Transverse colon (tissue), 4 donors: ENCODE data around the gene IL16. TPM values are rescaled to one million over a fixed set of nuclear protein-coding genes. Genes with fewer than 3 reads are reported as not detected.

ENCODE experiments used
- DNase-seq: peaks from one replicate; pipeline ENCODE4 v3.0.0-alpha.2; 2019
- H3K27ac ChIP-seq, 4 donors: fragments of 200-600 bp; sonication (generic); 2 replicates each; pipeline ENCODE4 v1.5.1; 2016 to 2018; ENCODE audit warnings: inconsistent platforms in 4 of 4
- H3K27me3 ChIP-seq: fragments of 200-600 bp; sonication (generic); 2 replicates; pipeline ENCODE4 v1.5.1; 2017; ENCODE audit warnings: inconsistent platforms
- H3K36me3 ChIP-seq, 4 donors: fragments of 200-600 bp; sonication (generic); 2 replicates each; pipeline ENCODE4 v1.5.1; 2017 to 2019; ENCODE audit warnings: inconsistent platforms in 4 of 4
- H3K4me1 ChIP-seq, 4 donors: fragments of 200-600 bp; sonication (generic); 2 replicates each; pipeline ENCODE4 v1.5.1; 2017 to 2020; ENCODE audit warnings: inconsistent platforms in 4 of 4
- H3K4me3 ChIP-seq, 4 donors: fragments of 200-600 bp; sonication (generic); 1 replicate in 1 of 4; 2 replicates in 3 of 4; pipeline versions ENCODE4 v1.5.1 to v1.6.1; 2017 to 2019; ENCODE audit warnings: inconsistent platforms in 4 of 4
- H3K9me3 ChIP-seq, 2 donors: fragments of 200-600 bp; sonication (generic); 2 replicates each; pipeline ENCODE4 v1.5.1; 2017 to 2019; ENCODE audit warnings: inconsistent platforms in 2 of 2
- CTCF ChIP-seq, 5 experiments: fragments of 200-600 bp in 3 of 5; fragments of 450-650 bp in 2 of 5; sonication (generic) in 3 of 5; IDR thresholded peaks; 1 replicate in 2 of 5; 2 replicates in 3 of 5; pipeline ENCODE4 v1.5.1; 2016 to 2017; ENCODE audit warnings: antibody characterized with exemption in 5 of 5, inconsistent platforms in 3 of 5, mild to moderate bottlenecking in 2 of 5, moderate library complexity in 1 of 5
- EP300 ChIP-seq: sonication (generic); formaldehyde crosslinking; IDR thresholded peaks from one replicate; pipeline ENCODE4 v1.6.1; 2017; ENCODE audit warnings: antibody characterized with exemption, low read depth
- POLR2A ChIP-seq: fragments of 450-650 bp; IDR thresholded peaks from one replicate; pipeline ENCODE4 v1.6.1; 2016; ENCODE audit warnings: antibody characterized with exemption, mild to moderate bottlenecking, moderate library complexity
- POLR2AphosphoS5 ChIP-seq, 3 donors: sonication (generic); formaldehyde crosslinking; IDR thresholded peaks; one replicate each; pipeline ENCODE4 v1.6.1; 2016; ENCODE audit warnings: antibody characterized with exemption in 3 of 3
- WGBS, 2 donors: methylation state at CpG; one replicate each; pipeline ENCODE4 v1.1.5; 2018; ENCODE audit warnings: low coverage in 1 of 2; 5-methylcytosine and 5-hydroxymethylcytosine counted together
- in situ Hi-C, 4 donors: fragments of 200-750 bp; cut with MboI; loops; one replicate each; pipeline versions ENCODE4 v1.15.0 to v1.15.1; 2017; ENCODE audit warnings: low sequenced_read_pairs in 3 of 4, low pct_ligation_motif_present in 1 of 4, low pct_unique_long_range_greater_than_20kb in 1 of 4
- intact Hi-C: fragments of 100-400 bp; cut with DNase I; formaldehyde crosslinking; loops from one replicate; pipeline ENCODE4 v1.15.1; 2023; ENCODE audit warnings: low total_unique reads
- total RNA-seq, 4 donors: library from RNA; depleted of rRNA; stranded (reverse); fragments of >200 nt; gene quantifications; one replicate each; pipeline ENCODE4 v1.1.0, GENCODE V29; 2016

IL16 gene
- total RNA-seq, 4 donors from 2014 or later = 5.2 to 40.0 (median 22.3) TPM

DNA sequence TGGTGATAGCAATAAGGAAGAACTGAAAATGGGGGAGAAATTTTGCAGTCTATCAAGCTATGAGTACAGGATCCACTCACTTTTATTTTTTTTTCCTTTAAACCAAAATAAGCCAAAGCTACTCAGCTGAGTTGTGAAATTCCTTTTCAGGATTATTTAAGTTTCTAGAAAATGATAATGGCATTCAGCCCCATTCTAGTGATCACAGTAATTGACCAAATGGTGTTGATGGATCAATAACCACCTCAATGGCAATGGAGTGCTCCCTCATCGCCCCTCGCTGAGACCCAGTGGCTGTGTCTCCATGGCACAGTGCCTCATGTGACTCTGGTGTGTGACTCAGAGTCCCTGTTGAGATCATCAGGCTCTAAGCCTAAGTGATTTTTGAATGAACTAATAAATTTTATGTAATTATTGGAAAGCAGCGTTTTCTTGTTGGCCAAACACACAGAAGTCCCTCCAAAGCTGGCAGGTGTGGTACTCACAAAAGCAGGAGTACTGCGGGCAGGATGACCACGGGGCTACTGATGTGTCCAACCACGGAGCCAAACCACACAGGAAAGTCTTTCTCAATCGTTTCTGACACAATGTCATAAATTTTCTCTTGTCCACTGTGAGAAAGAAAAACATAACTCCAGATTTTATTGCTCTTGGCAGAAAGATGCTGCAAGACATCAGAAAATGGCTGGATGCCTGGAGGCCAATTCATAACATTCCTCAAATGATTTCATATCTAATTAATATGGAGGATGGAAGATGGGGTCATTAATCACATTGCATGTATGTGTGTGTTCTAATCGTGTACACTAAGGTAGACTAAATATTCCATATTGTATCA, 141.7 kb downstream of the IL16 start:
- Histone ChIP-seq H3K9me3 (no peaks in the 10 kb centered on the region), H3K4me3 (no peak overlapping the region), H3K4me1 (peaks cover 0 to 18% (median 7%) of the 10 kb centered on the region in 4 donors), H3K27ac (peak overlapping the region in 3 of 4 donors; percentile 10 to 22 (median 20)), H3K36me3 (no peaks in the 10 kb centered on the region), H3K27me3 (no peaks in the 10 kb centered on the region)
- 28 to 33% methylated on average over 2 to 8 of the region's 8 CpGs for WGBS, 2 donors
- in situ Hi-C loops = loop anchor here in 1 of 4 donors (5.0 kb wide), 1 partner anchor 61 kb away; no protein-coding TSS in a partner anchor
- DNase-seq = no peak
- TF ChIP-seq CTCF (IDR thresholded peaks at IDR 0.05) (no peak), POLR2AphosphoS5 (IDR thresholded peaks at IDR 0.05) (peak; percentile 10 to 81 (median 68)), POLR2A (no peak), EP300 (no peak)
- intact Hi-C loops = no loop called here

GRCh38 chr15:81339321-81339720, 142.6 kb downstream of the IL16 start:
- intact Hi-C loops (no loop called here), in situ Hi-C loops (loop anchor here in 1 of 4 donors (5.0 kb wide), 1 partner anchor 62 kb away; no protein-coding TSS in a partner anchor)
- no peak for DNase-seq
- 69 to 71% methylated on average over 2 to 5 of the region's 5 CpGs for WGBS, 2 donors
- H3K4me1 ChIP-seq = peaks cover 0 to 18% (median 7%) of the 10 kb centered on the region in 4 donors
- no peak overlapping the region for H3K4me3 ChIP-seq
- no peak for TF ChIP-seq CTCF (IDR thresholded peaks at IDR 0.05)
- H3K36me3 ChIP-seq = no peaks in the 10 kb centered on the region
- H3K27me3 ChIP-seq = no peaks in the 10 kb centered on the region
- H3K9me3 ChIP-seq = no peaks in the 10 kb centered on the region
- H3K27ac ChIP-seq = no peak overlapping the region

DNA sequence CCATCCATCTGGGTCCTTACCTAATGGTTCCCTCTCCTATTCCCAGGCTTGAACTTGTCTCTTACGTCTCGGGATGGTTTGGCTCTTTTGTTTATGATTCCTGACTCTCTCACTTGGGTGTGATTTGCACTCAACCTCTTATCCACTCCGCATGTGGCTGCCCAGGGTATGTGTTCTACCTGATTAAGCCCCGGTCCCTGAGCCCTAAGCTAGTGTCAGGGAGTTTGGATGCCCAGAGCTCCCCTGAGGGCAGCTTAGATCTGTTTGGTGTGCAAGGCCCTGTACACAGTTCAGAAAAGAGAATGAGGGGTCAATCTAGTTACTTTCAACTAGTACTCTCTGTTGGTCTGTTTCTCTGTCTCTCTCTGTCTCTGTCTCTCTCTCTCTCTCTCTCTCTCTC, 143.2 kb downstream of the IL16 start:
- DNase-seq = no peak
- intact Hi-C loops = no loop called here
- peaks cover 0 to 18% (median 5%) of the 10 kb centered on the region in 4 donors for H3K4me1 ChIP-seq

More for the DNA sequence above, 143.2 kb downstream of the IL16 start:
- TF ChIP-seq CTCF (IDR thresholded peaks at IDR 0.05) = no peak
- no peak for TF ChIP-seq POLR2AphosphoS5 (IDR thresholded peaks at IDR 0.05)
- TF ChIP-seq POLR2A = no peak
- no peak for TF ChIP-seq EP300
- in situ Hi-C loops = loop anchor here in 1 of 4 donors (5.0 kb wide), 1 partner anchor 63 kb away; no protein-coding TSS in a partner anchor
- H3K27ac ChIP-seq = no peak overlapping the region
- H3K27me3 ChIP-seq = no peaks in the 10 kb centered on the region
- WGBS, 2 donors = 74 to 87% methylated on average over 3 to 4 of the region's 4 CpGs
- no peak overlapping the region for H3K4me3 ChIP-seq
- H3K36me3 ChIP-seq = no peaks in the 10 kb centered on the region
- H3K9me3 ChIP-seq = no peaks in the 10 kb centered on the region
